GM19455 (cell line): ENCODE data around the gene LRCH2.
"Not testable (repeated sequence)": the region's sequence is repeated elsewhere in the genome, so short reads cannot be mapped to it uniquely, and the experiment has no call there.

Experiments used
- ATAC-seq: cut with Tn5 transposase; IDR thresholded peaks from one replicate; pipeline ENCODE4 v1.9.1; 2021; ENCODE audit not compliant: unreplicated experiment

LRCH2 gene, protein sequence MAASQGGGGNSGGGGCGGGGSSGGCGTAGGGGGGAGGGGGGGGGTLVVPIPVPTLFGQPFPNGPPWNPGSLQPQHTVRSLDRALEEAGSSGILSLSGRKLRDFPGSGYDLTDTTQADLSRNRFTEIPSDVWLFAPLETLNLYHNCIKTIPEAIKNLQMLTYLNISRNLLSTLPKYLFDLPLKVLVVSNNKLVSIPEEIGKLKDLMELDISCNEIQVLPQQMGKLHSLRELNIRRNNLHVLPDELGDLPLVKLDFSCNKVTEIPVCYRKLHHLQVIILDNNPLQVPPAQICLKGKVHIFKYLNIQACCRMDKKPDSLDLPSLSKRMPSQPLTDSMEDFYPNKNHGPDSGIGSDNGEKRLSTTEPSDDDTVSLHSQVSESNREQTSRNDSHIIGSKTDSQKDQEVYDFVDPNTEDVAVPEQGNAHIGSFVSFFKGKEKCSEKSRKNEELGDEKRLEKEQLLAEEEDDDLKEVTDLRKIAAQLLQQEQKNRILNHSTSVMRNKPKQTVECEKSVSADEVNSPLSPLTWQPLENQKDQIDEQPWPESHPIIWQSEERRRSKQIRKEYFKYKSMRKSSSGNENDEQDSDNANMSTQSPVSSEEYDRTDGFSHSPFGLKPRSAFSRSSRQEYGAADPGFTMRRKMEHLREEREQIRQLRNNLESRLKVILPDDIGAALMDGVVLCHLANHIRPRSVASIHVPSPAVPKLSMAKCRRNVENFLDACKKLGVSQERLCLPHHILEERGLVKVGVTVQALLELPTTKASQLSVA

DNA sequence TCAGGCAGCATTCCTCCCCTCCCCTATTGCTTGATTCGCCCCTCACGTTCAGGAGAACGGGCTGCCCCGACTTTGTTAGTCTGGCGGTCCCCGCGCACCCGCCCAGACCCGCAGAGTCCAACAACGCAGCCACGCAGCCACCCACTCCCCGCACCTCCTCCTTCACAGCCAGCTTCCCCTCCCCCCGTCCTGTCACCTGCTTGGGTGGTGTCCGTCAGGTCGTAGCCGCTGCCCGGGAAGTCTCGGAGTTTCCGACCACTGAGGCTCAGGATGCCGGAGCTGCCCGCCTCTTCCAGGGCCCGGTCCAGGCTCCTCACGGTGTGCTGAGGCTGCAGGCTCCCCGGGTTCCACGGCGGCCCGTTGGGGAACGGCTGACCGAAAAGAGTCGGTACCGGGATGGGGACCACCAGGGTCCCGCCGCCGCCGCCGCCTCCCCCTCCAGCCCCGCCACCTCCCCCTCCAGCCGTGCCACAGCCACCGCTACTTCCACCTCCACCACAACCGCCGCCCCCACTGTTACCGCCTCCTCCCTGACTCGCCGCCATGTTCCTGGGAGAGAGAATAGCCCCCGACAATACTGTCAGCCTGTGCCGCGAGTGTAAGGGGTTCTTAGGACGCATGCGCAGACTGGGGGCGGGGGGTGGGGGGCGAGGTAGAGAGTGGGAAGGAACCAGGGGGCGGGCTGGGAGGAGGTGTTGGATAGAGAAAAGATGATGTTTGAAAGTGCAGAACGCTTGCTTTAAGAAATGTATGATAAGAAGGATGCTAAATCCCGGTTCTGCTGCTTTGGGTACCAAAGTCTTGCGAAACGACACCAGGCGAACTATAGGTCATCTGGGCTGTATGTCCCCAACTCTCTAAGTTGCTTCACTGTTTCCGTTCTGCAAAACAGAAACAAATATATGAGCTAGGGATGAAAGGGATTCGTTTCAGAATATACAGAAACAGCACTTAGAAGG is at the start of gene LRCH2:
Gene LRCH2 (minus strand): TSS at position 600 of the 959 bp plus-strand sequence. CDS start 55 bp downstream, at position 545.
- no peak for ATAC-seq

DNA sequence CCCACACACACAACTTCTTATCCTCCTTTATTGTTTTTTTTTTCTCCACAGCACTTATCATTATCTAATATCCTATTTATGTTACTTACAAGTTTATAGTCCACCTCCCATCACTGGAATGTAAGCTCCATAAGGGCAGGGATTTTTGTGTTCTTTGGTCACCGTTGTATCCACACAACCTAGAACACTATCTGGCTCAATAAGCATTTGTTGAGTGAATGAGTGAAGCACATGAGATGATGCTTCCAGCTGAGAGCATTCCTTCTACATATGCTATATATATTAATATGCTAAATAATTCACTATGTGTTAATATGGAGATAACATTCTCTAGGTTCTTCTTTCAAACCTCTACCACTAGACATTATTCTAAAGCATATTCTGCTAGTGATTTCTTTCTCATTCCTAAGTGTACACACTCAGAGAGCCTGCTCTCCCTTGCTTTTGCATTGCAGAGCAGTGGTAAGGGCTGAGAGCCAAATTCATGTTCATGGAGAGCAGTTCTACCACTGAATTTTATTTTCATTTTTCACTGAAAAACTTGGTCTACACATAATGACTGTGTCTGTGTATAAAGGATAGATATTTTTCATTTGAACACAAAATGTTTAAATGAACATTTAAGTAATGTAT is 35.3 kb upstream of the LRCH2 start:
- ATAC-seq, result no peak

DNA sequence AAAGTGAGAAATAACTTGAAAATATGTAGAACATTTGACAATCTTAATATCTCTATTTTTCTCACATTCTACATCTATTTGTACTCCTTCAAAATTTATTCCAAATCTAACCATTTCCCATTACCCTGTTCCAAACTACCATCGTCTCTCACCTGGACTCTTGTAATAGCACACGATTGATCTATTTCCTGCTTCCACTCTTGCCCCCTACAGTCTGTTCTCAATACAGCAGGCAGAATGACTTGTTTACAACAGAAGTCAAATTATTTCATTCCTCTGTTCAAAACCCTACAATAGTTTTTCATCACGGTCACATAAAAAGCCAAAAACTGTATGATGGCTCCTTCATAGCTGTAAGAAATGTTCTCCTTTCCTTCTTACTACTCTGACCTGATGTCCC is 34.5 kb upstream of the LRCH2 start:
- no peak for ATAC-seq

DNA sequence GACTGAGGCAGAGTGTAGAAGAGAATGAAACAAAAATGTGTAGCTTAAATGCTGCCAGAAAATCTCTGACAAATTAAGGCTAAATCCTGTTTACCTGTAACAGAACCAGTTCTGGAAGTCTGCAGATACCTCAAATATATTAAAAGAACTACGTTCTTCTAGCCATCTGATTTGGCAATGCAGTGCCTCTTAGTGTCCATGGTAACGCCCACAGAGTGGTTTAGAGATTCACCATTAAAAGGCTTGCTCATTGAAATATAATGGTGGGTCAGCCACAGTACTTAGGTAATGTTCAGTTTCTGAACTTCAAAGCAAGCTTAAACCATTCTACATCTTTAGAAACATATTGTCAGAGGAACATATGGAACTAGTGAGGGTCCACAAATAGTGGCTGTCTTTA is 32.4 kb upstream of the LRCH2 start:
- no peak for ATAC-seq

DNA sequence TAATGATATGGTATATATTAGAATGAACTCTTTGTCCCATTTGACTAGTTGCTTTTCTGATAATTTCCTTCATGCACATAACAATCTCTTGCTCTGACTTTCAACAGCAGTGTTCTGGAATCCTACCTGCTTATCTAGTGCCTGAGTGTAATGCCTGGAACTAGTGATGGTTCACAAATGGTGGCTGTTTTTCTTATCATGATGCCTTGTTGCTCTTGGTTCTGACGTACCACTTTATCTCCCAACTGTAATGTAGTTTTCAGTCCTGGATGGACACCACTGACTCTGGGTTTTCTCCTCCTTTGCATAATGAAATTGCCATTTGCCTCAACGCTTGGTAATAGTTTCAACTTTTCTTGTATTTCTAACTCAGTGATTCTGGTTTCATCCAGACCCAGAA is 30.1 kb upstream of the LRCH2 start:
- ATAC-seq, result no peak

DNA sequence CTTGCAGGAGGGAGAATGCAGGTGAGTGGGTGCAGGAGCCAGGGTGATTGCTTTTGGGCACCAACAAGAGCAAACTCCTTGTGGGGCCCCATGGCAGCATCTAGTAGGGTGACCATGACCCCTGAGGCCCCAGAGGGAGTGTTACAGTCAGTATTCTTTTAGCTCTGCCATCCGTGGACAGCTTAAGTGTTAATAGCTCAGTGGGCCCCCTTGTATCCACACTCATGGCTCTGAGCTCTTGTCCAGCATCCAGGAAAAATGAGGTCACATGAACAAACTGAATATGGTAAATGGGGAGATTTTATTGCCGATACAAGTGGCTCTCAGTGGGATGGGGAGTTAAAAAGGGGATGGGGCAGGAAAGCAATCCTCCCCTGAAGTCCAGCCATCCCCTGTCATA is 27.3 kb upstream of the LRCH2 start:
- no peak for ATAC-seq

DNA sequence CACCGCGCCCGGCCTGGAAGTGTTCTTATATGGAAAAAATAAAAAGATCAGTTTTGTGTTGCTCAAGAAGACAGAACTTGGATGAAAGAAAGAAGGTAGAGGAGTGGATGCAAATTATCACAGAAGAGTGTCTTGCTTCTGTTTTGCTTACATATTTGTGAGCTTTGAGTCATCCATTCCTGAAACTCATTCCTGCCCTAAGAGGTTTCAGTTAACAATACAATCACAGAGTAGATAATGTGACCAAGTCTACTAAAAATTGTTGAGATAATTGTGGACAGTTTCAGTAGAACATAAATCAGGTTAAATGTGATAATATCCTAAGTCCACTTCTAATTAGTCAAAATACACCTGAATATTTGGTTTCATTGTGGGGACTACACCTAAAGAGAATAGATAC is 26.4 kb upstream of the LRCH2 start:
- ATAC-seq, result no peak

DNA sequence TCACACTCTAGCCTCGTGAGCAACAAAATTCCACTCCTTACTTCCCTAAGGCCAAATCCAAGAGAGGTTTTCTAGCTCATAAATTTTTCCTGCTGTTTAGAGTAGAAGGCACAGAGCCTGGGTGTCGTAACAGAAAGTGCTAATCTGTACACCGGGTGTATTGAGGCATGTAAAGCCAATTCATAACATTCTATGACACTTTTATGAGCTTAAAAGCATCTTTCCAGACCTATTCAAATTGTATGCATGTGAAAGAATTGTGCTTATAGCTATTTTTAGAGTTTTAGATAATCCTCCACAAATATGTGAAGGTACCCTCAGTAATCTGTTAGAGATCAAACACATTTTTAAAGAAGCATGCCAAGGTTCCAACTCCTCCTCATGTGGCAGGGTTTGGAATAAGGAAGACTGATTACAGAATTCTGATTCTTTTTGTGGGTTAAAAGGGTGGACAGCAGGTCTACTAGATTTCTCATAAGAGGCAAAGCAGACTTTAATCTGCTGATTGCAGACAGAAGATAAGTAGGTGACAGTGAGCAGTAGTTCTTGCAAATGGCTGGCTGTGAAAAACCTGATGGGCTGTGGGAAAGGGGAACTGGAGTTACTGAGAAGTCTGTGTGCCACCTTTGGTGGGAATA is 25.5 kb upstream of the LRCH2 start:
- ATAC-seq, result no peak

DNA sequence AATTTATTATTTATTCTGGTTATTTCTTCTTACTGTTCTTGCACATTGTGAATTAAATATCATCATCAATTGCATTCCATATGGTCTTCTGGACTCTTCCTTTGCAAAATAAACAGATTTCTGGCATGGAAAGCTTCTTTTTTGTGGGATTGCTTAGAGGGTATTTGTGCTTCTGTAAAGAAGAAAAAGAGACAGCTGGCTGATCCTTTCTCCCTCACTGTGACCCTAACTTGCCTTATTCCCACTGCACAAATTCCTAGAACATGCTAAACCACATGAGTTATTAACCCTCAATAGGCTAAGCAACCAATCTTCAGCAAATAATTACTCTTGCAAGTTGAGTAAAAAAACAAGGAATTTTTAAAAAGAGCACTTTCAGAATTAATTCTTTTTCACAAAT is 23.8 kb upstream of the LRCH2 start:
- ATAC-seq, result no peak

DNA sequence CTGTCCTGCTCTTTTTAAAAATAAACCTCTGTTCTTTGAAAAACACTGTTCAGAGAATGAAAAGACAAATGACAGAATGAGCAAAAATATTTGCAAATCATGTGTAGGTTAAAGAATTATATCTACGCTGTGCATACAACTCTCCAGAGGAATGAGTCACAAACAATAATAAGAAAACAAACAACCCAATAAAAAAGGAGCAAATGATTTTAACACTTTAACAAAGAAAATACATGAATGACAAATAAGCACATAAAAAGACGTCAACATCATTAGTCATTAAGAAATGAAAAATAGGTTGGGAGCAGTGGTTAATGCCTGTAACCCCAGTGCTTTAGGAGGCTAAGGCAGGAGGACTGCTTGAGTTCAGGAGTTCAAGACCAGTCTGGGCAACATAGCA is 21.1 kb upstream of the LRCH2 start:
- no peak for ATAC-seq

DNA sequence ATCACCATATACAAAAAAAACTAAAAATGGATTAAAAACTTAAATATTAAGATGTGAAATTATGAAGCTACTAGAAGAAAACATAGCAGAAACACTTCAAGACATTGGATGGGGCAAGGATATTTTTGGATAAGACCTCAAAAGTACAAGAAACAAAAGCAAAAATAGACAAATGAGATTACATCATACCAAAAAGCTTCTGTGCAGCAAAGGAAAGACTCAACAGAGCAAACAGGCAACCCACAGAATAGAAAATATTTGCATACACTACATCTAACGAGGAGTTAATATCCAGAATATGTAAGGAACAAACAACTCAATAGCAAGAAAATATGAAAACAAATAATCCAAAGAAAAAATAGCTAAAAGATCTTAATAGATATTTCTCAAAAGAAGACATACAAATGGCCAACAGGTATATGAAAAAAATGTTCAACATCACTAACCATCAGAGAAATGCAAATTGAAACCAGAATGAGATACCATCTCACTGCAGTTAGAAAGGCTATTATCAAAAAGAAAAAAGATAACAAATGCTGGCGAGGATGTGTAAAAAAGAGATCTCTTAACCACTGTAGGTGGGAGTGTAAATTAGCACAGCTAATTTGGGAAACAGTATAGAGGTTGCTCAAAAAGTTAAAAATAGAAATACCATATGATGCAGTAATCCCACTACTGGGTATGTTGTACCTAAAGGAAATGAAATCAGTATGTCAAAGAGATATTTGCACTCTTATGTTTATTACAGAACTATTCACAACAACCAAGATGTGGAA is 17.8 kb upstream of the LRCH2 start:
- no peak for ATAC-seq

DNA sequence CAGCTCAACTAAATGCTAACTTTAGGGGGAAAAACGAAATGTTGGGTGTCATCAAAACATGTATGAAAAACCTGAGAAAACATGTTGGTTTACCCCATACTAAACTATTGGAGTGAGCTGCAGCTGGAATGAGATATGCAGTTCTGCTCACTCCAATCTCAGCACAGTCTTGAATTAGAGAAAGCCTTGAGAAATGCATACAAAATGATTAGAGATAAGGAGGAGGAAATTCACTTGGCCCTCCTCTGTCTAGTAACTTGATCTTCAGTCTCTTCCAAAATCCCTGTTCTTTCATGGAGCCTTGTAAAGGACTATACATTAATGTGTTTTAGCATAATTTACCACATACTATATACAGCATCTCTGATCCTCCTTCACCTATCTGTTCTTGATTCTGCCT is 3.2 kb upstream of the LRCH2 start:
- ATAC-seq, result no peak

DNA sequence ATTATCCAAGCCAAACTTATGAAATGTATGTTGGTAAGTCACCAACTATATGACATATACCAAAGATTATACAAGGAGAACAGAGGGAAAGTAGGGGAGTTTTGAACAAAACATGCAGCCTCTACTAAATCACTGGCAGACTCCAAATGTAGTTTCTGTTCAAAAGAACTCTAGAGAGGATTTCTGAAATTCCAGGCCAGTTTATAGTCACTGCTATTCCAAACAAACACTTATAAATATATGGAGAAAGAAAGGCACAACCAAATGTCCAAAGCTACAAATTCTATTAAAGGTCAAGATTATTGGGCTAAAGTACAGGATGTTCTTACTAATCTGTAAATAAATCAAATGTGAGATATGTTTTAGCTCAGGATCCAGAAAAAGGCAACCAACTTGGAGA is 2.7 kb upstream of the LRCH2 start:
- no peak for ATAC-seq

DNA sequence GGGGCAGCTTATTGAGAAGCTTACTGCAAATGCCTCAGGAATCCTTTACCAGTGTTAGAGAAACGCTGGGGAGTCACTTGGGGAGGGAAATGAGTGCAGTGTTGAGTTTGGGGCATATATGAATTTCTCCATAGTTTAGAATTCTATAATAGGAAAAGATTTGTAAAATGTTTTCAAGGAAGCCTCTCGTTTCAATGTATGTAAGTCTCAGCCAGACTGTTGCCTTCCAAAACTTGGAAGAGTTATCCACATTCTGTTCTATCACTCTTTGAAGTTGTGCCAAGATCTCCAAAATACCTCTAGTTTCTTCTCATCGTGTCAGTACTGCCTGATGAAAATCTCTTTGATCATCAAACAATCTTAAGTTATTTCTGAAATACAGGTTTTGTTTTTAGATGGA is 565 bp upstream of the LRCH2 start:
- ATAC-seq, result no peak

DNA sequence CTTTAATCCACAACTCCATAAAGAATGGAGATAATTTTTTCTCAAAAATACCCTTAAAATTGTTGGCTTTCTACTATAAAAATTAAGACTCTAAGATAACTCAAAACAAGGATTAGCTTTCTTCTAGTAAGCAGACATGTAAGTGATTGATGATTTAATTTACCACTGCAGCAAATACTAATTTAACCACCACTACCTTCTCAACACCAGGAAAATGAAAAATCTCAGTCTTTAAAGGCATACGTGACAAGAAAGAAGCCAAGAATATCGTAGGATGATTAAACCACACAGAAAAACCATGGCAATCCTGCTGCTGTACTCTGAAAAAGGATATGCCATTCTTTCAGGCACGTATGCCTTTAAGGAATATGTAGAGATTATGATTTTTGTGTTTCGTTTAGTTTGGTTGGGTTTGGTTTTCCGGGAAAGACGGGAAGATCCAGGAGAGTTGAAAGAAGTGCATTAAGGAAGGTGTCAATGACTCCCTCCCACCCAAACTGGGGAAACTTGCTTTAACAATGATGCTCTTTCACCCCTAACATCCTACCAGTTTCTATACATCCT is 881 bp downstream of the LRCH2 start:
- ATAC-seq, result no peak

DNA sequence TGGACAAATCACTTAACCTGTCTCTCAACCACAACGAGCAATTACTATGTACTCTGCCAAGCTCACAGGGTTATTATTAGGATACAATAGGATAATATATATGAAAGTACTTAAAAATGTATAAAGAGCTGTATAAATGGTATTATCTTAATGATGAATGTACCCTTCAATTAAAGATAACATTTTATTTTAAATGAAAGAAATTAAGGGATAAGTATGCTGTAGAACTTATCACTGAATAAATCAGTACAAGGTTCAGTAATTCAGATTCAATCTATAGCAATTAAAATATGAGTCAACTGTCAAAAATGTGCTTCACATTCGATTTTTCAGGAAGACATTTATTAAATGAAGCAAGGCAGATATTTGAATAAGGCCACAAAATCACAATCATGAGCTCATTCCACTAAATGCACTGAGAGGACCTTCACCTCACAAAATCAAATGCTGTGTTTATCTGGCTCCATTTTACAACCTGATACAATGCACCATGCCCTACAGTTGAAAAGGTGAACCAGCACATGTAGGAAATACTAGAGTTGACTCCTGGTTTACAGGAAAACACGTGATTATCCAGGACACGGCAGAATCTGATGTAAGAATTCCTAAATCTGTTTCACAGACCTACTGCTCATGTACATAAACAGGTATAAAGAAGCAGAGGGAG is 4.4 kb downstream of the LRCH2 start:
- no peak for ATAC-seq

DNA sequence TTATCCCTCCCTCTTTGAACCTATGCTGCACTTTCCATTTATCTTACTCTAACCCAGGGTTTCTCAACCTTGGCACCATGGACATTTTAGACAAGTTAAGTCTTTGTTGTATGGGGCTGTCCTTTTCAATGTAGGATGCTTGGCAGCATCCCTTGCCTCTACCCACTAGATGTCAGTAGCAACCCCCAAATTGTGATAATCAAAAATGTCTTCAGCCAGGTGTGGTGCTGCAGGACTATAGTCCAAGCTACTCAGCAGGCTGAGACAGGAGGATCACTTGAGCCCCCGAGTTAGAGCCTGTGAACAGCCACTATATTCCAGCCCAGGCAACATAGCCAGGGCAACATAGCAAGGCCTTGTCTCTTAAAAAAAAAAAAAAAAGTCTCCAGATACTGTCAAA is 7.0 kb downstream of the LRCH2 start:
- no peak for ATAC-seq

DNA sequence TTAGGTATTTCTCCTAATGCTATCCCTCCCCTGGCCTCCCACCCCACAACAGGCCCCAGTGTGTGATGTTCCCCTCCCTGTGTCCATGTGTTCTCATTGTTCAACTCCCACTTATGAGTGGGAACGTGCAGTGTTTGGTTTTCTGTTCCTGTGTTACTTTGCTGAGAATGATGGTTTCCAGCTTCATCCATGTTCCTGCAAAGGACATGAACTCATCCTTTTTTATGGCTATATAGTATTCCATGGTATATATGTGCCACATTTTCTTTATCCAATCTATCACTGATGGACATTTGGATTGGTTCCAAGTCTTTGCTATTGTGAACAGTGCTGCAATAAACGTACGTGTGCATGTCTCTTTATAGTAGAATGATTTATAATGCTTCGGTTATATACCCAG is 16.6 kb downstream of the LRCH2 start:
- not testable (repeated sequence) for ATAC-seq

DNA sequence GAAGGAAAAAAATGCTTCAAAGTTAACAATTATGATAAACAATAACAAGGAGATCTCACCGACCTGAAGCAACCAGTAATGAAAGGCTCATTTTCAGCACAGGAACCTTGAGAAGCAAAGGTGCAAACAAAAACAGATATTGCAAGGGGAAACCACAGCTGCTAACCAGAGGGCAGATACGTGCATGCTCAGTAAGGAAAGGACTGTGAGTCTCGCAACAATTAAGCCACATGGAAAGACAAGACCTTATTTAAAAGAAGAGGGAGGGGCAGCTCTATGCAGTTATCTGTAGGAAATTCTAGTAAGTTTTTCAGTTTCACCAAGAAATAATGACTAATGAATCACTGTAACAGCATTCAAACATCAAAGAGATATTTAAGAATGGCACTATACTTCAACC is 19.3 kb downstream of the LRCH2 start:
- ATAC-seq, result no peak
